Bladder microvascular endothelial cell (primary cell): ENCODE measurements around the gene MEA1. TPM values are rescaled to one million over a fixed set of nuclear protein-coding genes. Genes with fewer than 3 reads are reported as not detected.

Source experiments
- total RNA-seq: library from RNA; depleted of rRNA; stranded (reverse); fragments of >200 nt; gene quantifications from 2 replicates; pipeline ENCODE4 v1.2.3, GENCODE V29; 2014

Gene MEA1
- total RNA-seq, result 38.9 and 39.6 TPM in 2 replicates

DNA sequence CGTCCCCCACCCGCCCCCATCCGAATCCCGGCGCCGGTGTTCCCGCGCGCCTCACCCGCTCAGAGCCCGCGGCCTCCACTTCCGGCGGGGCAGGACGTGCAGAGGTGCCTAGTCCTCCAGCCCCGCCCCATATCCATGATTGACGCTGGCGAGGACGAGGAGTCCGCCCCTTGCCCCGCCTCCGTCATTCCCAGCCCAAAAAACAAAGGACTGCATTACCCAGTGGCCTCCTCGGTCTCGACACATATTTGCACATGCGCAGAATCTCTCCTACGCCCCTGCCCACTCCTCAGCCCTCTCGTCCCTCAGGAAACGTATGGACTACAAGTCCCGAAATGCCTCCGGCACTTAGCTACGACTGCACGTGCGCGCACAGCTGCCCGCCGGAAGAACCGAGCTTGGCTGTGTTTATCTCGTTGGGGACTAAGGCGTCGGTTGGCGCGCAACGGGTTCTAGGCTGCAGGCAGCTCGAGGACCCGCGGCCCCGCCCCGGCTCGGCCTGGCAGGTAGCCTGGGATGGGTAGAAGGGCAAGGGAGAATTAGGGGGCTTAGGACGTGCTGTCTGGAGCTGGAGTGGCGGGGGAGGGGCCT, at the start of gene MEA1, which contains the start of gene KLHDC3:
MEA1 (minus strand) TSS at position 104 of the 591 bp plus-strand sequence. CDS start 133 bp downstream, outside the sequence.
KLHDC3 (plus strand) TSS at position 407 of the 591 bp plus-strand sequence. CDS start 2,944 bp downstream, outside the sequence.

DNA sequence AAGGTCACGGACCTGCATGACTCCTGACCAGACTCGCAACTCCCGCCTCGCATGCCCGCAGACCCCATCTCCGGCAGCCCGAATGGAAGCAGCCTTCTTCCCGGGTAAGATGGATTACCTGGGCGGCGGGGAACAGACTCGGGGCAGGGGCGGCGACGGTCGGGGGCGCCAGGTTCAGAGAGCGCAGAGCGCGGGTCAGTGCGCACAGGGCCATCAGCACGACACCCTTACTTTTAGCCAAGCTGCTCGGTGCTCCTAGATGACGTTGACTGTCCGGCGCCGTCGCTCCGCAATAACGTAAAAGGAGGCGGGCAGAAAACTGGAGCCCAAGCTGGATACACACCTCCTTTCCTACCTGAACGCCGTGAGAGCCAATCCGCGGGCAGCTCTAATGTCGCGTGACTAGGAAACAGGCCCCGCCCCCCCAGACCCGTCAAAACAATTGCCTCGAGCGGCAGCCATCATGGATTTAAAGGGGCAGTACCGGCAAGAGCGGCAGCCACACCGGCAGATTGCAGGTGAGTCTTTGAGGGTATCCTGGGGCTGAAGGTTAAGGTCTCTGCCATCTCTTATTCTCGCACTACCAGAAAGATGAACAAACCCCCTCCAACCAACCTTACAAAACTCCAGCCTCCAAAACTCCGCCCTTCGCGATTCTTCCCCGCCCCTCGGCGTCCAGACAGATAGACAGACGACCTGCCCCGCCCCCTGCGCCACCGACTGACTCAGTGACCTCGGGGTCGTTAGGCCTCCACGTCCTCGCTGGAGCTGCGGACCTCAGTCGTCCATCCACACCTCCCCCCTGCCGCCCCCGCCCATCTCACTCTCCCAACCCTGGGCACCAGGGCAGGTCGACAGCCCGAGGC, 45.7 kb upstream of the MEA1 start, which contains the start of the genes KLC4 and MRPL2:
KLC4 (plus strand) TSS at position 464 of the 866 bp plus-strand sequence. CDS start 1,705 bp downstream, outside the sequence.
MRPL2 (minus strand) TSS at position 267 of the 866 bp plus-strand sequence; CDS start at position 214, 53 bp downstream.

DNA sequence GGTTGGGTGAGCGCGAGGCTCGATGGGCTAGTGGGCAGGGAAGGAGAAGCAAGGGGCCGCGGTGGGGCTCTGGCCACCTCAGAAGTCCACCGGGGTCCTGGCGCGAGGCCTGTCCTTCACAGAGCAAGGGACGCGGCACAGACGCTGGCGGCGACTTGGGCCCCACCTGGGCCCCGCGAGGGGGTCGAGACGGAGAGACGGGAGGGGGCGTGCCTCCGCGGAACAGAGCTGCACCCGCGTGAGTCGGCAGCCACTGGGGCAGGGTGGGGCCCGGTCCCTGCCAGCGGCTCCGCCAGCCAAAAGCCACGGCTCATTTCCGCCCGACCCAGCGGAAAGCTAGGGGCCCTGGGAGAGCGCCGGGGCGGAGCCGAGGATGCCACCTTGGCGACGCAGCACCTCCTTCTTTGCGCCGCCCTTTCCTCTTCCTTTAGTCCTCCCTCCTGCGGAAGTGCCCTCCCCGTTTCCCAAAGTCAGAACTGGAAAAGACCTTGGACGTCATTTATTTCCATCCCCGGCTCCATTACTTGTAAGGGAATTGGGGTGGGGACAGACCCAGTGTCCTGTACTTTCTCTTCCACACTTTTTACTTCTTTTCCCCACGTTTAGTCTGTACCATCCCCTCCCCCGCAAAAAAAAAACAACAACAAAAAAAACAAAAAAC, 39.9 kb upstream of the MEA1 start, which contains the start of gene CUL7:
CUL7 (minus strand) TSS at position 307 of the 661 bp plus-strand sequence. CDS start 1,063 bp downstream, outside the sequence.

DNA sequence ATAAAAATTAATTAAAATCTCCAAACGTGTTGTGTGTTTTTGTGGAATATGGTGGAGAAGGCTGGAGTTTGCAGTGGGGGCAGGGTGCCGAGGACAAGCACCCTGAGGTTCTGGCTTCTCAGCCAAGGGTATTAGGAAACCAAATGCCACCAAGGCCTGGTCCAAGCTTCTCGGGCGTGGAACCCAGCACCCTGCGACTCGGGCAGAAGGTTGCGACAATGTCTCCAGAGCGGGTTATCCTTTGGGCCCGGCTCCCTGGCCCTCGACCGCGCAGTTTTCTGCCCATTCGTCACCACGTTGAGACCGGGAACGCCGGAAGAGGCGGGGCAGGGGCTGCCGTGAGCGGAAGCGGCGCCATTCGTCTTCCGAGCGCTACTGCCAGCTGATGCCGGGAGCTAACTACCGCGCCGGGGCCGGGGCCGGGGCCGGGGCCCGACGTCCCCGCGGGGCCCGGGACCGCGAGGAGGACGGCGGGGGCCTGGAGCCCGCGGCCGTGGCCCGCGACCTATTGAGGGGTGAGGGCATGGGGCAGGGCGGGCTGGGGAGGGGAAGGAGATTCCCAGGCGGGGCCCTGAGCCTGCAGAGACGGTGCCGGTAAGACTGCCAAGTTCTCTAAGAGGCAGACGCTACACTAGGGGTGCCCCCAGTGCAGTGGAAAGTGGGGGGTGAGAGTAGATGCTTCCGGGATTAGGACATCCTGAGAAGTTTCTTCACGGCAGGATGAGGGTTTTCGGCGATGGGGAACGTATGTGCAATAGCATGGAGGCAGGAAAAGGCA, 7.7 kb upstream of the MEA1 start, which contains the start of gene RRP36:
RRP36 (plus strand) TSS at position 354 of the 778 bp plus-strand sequence; CDS start at position 386, 32 bp downstream.

DNA sequence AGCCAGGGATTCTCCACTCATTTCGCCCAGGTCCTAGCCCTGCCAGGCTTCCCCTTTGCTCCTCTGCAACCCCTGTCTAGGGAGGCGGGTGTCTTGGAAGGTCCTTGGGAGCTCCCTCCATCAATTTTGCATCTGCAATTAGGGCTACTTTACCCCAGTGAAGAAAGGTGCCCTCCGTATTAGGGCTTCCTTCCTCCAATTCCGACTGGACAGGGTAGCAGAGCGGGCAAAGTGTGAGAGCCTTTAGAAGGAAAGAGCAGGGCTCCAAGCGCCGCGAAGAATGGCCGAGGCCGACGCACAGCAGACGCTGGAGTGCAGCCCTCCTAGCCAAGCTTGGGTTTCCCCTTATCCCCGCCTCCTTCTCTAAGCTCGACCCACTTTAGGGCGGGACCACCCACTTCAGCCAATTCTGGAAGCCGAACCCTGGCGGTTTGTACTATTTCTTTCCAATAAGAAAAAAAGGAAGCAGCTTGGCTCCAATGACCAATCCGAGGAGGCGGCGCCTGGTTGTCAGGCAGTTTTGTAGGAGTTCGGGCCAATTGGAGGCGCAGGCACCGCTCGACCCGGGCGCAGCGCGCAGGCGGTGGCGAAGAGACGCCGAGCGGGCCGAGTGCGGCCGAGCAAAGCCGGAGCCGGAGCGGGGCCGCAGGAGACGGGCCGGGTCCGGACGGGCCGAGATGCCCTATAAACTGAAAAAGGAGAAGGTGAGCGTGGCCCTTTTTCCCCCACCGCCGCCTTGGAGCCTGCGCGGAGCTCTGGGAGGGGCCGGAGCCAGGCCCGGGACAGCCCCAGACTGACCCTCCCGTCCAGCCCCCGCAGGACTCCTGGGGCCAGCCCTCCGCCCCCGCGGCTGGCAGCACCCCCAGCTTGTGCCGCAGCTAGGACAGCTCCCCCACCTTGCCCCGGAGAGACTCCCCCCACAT, 29.5 kb downstream of the MEA1 start, which contains the start of gene PPP2R5D:
PPP2R5D (plus strand) TSS at position 570 of the 923 bp plus-strand sequence; CDS start at position 678, 108 bp downstream.

DNA sequence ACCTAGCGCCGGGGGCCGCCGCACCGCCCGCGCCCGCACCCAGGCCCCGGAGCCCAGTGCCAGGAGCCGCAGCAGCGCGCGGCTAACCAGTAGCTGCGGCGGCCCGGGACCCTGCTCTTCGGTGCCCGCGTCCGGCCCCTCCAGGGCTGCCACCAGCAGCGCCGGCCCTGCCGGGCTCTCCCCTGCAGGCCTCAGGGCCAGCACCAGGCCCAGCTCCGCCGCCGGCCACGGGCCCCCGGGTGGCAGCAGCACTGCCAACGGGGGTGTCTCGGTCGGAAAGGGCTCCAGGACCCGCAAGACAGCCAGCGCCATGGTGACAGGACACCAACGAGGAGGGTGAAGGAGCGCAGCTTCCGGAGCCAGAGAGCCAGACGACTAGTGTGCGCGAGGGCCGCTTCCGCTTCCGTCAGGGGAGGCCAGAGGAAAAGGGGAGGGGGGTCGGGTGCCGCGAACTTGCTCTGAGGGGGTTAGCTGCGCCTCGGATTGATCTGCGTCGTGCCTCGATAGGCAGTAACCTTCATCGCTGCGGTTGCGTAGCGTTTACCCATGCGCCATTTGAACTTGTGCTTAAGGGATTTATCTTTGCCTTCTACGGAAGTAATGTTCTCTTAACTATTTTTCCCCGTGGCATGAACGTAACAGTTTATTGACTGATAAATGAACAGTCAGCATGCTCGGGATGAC, 34.8 kb downstream of the MEA1 start, which contains the start of gene PEX6:
PEX6 (minus strand) TSS at position 343 of the 684 bp plus-strand sequence; CDS start at position 312, 31 bp downstream.

Other genes with a start within 250 kb of the MEA1 start
- 2.4 and 6.3 TPM in 2 replicates for gene BICRAL, start 231.9 kb downstream of the MEA1 start, total RNA-seq
- gene RPL7L1, start 134.3 kb downstream of the MEA1 start, total RNA-seq, result 74.3 and 105 TPM in 2 replicates
- not detected in 2 replicates for gene PTCRA, start 97.9 kb downstream of the MEA1 start, total RNA-seq
- gene CNPY3, start 84.5 kb downstream of the MEA1 start, total RNA-seq, result 26.6 and 41.3 TPM in 2 replicates
- gene GNMT, start 53.2 kb downstream of the MEA1 start, total RNA-seq, result under 0.01 TPM in 1 of 2 replicates, not detected in the other
- 18.1 and 25.6 TPM in 2 replicates for gene PEX6, start 34.8 kb downstream of the MEA1 start, total RNA-seq
- 29.1 and 32.3 TPM in 2 replicates for gene PPP2R5D, start 29.4 kb downstream of the MEA1 start, total RNA-seq
- gene KLHDC3, start 303 bp upstream of the MEA1 start, total RNA-seq, result 98.5 and 107 TPM in 2 replicates
- gene RRP36, start 7.7 kb upstream of the MEA1 start, total RNA-seq, result 59.3 and 85.0 TPM in 2 replicates
- 20.9 and 41.9 TPM in 2 replicates for gene CUL7, start 39.9 kb upstream of the MEA1 start, total RNA-seq
- 12.0 and 17.6 TPM in 2 replicates for gene MRPL2, start 45.5 kb upstream of the MEA1 start, total RNA-seq
- 14.2 and 20.8 TPM in 2 replicates for gene KLC4, start 45.7 kb upstream of the MEA1 start, total RNA-seq
- gene PTK7, start 62.4 kb upstream of the MEA1 start, total RNA-seq, result 2.8 and 30.5 TPM in 2 replicates
- 10.2 and 16.6 TPM in 2 replicates for gene SRF, start 157.3 kb upstream of the MEA1 start, total RNA-seq
- 20.1 and 40.0 TPM in 2 replicates for gene CUL9, start 168.2 kb upstream of the MEA1 start, total RNA-seq
- 25.9 and 36.3 TPM in 2 replicates for gene DNPH1, start 215.5 kb upstream of the MEA1 start, total RNA-seq
- gene TTBK1, start 229.5 kb upstream of the MEA1 start, total RNA-seq, result under 0.01 and 0.06 TPM in 2 replicates